ENCODE data around the gene ATP2B2. TPM values are rescaled to one million over a fixed set of nuclear protein-coding genes. Genes with fewer than 3 reads are reported as not detected.

Gene ATP2B2
- polyA plus RNA-seq, 5 donors = 0.03 to 0.24 (median 0.13) TPM; not detected in 1

DNA sequence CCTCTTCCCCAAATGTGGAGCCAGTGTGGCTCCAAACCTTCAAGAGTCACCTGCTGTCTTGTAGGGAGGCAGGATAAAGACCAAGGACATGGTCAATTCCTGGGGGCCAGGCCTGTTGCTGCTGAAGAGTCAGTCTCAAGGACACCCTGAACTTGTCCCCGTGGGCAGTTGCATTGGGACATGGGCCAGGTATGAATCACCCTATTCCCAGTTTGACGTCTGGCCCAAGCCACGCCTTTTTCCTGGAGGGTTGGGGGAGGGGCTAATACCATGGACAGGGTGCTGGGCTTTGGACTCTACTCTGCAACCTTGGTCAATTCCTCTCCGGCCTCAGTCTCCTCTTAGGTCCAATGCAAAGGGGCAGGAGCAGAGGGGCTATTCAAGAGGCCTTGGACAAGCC lies 10.4 kb downstream of the ATP2B2 start:
- no peak for DNase-seq

DNA sequence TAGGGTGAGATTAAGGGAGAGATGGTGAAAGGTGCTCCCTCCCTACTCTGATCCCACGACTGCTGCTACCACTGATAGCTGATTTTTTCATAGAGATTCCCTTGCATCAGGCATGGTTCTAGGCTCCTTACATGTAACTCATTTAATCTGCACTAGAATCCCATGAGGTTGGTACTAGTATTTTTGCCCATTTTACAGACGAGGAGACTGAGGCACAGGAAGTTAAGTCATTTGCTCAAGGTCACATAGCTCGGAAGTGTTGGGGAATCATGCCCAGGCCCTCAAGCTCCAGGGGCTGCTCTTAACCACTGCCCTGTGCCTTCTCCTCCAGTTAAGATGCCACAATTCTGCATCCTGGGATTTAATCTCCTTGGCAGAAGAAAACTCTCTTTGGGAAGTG lies 11.2 kb downstream of the ATP2B2 start:
- DNase-seq = no peak

DNA sequence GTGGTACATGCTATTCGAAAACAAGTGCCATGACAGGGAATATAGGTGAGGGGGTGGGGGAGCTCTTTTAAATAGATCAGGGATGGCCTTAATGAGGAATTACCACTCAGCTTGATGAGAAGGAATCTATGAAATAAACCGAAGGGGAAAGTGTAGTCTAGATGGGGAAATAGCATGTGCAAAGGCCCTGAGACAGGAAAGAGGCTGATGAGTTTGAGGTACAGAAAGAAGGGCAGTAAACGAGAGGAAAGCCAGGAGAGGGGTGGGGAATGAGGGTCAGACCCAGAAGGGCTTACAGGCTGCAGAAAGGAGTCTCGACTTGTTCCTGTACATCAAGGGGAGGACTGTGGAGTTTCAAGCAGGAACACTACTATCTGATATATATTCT lies 12.2 kb downstream of the ATP2B2 start:
- DNase-seq = no peak

DNA sequence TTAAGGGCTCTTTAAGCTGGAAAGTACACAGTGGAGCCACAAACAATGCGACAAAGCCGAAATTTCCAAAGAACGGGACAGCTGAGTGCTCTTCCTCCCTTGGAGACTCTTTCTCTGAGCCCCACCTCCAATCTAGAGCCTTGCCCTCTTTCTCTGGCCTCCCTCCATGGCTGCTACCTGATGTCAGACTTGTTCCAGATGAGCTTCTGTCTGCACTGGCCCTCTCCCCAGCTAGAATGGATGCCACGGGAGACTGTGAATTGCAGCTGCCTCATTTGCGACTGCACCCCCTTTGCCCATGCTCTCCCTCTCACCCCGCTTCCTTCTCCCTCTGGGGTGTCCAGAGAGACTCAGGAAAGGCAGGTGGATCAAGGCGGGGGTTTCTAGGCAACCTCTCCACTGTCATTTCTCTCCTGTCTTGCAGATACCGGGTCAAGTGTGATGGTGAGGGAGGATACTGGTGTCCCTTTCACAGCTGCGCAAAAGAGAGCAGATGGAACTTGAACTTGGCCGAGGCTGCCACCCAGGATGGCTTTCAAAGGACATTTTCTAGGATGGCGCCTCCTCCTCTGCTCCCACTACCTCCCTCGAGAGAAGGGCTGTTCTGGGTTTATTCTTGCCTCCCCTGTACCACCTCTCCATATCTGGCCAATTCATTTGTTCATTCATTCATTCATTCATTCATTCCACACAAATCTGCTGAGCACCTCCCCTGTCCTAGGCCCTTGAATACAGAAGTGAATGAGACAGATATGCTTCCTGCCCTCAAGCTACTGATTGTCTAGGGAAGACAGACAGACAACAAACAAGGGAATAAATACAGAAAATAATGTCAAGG lies 12.8 kb downstream of the ATP2B2 start:
- no peak for DNase-seq

DNA sequence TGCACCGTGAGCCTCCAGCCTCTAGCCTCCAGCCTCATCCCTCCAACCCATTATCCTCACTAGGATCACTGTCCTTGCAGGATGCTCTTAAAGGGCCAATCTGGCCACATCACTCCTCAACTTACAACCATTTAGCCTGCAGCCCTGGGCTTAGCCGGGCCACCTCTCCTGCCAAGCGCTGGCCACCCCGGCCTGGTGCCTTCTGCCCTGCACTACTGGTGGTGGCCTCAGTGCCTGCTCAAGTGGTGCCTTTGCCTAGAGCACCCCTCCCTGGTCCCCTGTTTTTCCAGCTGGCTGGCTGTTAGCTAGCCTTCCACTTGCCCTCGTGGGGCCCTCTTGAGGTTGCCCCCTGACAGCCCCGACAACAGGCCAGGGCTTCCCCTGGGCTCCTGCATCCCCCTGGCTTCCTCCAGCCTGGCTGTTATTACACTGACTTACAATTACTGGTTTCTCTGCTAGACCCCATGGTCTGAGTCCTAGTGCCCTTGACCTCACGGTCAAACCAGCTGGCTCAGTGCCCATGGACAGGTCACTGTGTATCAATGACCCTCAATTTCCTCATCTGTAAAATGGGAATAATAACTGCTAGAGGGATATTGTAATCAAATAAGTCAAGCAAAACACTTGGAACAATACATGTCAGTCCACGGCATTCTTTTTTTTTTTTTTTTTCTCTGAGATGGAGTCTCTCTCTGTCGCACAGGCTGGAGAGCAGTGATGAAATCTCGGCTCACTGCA lies 15.5 kb downstream of the ATP2B2 start:
- no peak for DNase-seq

DNA sequence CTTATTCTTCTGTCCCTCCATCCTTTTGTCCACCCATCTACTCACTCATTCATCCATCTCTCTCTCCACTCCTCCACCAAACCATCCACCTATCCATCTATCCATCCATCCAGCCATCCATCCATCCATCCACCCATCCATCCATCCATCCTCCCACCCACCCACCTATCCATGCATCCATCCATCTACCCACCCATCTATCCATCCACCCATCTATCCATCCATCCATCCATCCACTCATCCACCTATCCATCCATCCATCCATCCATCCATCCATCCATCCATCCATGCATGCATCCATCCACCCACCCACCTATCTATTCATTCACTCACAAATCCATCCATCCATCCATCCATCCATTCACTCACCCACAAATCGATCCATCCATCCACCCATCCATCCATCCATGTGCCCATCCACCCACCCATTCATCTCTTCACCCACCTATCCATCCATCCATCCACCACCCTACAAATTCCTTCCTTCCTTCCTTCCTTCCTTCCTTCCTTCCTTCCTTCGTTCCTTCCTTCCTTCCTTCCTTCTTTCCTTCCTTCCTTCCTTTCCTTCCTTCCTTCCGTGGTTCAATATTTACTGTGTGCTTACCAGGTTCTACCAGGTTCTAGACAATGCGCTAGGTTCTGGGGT lies 17.3 kb downstream of the ATP2B2 start:
- no peak for DNase-seq

DNA sequence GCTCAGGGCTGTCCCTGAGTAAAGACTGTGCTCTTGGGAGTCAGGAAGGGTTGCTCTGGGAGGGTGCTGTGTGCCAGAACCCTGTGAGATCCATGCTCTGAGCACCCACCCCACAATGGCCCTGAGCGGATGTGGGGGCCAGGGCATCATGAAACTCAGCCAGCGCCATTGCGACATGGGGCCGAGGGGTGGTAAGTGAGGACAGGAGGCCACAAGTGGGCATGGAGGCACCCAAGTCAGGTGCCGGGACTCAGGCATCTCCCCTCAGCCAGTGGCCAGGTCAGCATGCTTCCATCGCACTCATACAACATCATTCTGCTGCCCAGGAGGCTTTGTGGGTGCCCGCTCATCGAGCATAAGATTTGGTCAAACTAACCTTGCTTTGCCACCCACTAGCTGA lies 19.6 kb downstream of the ATP2B2 start:
- DNase-seq = no peak

DNA sequence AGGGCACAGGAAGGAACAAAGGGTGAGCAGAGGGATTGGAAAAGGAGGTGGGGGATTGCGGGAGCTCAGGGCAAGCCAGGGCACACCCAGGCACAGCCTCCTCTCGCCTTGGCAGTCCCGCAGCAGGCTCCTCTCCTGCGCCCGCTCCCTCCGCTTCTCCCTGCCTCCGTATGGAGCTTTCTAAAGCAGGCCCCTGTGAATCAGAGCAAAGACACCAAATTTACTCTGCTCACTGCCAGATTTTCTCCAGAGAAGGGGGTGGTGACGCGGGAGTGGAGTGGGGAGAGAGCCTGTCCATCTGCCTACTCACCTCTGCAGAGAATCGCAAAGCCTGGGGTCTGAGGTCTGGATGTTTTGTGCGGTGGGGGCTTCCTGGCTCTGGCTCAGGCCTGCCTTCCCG lies 20.0 kb downstream of the ATP2B2 start:
- DNase-seq = no peak

DNA sequence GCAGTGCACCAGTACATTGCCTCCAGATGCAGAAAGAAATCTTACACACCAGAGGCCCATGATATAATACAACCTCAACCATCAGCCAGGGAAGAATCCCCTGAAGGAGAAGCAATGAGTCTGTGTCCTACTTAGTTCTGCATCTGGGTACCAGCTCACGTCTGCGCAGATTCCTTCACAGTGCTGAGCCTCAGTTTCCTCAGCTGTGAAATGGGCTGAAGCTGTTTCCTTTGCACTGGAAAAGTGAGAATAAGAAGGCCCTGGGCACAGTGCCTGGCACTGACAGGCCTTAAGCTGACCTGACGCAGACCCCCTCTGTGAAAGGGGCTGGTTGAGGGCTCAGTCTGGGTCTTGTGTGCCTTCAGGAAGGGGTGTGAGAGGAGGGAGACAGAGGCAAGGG lies 20.7 kb downstream of the ATP2B2 start:
- DNase-seq = no peak

DNA sequence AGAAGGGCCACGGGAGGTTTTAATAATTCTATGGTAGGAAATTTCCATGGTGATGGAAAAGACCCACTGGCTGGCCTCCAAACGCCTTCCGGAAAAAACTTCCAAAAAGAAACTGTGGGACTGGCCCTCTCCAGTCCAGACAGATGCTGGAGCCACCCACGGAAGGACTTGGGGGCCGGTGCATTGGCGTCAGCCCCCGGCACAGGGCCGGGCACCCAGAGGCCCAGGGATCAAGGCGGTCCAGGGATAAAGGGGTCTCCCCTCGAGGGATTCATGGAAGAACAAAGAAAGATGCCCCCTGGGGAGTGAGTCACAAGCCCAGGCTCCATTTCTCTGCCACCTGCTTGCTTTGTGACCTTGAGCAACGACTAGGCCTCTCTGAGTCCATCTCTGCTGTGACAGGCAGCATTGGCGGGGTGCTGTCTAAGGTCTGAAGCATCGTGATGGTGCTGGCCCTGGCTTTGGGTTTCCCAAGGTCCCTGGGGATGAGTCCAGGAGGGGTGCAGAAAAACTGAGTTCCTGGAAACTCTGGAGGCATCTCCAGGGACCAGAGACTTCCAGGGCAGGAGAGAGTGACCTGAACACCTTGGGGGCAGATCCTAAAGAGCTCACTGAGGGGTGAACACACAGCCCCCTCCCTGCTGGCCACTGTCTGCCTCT lies 21.6 kb downstream of the ATP2B2 start:
- no peak for DNase-seq

DNA sequence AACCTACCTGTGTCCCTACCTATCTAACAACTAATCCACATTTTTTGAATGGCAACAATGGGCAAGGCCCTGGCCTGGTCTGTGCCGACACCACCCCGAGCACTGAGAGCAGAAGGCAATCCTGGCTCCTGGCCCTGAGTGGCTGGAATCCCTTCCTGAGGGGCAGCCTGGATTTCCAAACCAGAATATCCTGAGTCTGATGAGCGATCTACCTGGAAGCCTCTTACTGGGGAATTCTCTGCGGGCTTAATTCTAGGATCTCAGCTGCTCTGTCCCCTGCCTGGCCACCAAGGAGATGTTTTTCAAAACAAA lies 22.1 kb downstream of the ATP2B2 start:
- no peak for DNase-seq

DNA sequence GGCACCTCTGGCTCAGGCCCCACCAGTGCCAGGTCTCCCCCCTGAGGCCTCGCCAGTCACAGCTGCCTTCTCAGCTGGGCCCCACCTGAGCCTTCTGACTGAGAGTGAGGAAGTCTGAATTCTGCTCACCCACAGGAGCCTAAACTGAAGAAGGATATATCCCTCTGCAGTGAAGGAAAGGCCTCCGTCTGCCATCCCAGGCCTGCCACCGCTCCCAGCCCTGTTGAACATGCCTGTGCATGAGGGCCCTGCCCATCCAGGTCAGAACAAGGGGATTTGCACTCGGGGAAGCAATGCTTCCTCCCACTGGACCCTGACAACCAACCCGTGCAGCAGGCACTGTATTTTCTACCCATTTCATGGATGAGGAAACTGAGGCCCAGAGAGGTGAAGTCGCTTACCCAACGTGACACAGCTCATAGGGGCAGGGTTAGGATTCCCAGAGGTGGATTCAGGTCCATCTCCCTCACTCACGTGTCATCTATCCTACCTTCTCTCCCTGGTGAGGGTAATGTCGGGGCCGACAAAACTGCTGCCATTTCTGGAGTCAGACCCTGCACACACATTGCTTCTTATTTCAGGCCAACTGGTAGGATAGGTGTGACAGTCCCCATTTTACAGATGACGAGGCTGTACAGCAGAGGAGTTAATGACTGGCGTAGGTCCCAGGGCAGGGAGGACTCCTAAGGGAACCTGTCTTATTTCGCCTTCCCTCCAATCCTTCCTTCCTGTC lies 22.6 kb downstream of the ATP2B2 start:
- no peak for DNase-seq

DNA sequence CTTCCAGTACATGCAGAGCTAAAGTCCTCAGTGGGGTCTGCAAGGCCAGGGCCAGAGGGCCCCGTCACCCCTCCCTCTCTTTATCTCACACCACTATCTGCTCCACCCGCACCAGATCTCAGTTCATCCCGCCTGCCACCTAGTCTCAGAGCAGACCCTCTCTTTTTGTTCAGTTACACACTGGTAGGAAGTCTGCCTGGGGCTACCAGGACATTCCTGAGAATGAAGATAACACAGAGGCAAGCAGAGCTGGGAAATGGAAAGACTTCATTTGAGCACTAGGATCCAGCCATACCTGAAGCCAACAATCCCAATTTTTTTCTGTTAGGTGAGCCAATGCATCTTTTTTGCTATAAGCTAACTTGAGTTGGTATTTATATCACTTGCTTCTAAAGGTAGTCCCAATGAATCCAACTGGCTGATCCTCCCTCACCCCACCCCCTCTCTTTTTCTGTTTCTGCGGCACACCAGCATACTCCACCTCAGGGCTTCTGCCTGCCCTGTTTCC lies 24.5 kb downstream of the ATP2B2 start:
- DNase-seq = no peak

DNA sequence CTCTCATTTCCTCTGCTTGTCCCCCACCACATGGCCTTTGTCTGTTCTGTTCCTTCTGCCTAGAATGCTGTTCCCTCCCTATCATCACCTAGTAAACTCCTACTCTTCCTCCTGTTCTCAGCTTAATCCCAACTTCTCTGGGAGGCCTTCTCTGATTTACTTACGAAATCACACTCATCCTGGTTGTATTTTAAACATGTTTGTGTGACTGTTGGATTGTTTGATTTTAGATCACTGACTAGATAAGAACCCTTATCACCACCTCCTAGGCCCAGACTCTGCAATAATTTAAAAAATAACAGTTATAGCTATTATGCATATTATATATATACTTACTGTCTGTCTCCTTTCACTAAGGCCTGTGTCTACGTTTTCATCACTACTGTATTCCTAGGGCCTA lies 26.1 kb downstream of the ATP2B2 start:
- DNase-seq = no peak

DNA sequence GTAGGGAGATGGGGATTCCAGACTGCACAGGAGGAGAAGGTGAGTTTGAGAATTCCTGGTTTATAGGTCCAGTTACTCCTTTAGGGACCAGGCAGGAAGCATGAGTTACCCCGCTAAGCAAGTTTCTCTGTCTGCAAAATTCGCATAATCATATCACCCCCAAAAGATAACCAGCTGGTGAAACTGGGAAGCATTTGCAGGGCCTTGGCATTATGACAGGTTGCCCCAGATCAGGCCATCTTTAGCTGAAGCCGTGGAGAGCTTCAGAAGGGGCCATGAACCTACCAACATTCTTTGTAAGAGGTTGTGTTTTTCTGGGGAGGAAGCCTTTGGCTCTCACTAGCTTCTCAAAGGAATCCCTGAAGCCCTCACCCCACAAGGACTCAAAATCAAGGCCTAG lies 29.4 kb downstream of the ATP2B2 start:
- DNase-seq = no peak

DNA sequence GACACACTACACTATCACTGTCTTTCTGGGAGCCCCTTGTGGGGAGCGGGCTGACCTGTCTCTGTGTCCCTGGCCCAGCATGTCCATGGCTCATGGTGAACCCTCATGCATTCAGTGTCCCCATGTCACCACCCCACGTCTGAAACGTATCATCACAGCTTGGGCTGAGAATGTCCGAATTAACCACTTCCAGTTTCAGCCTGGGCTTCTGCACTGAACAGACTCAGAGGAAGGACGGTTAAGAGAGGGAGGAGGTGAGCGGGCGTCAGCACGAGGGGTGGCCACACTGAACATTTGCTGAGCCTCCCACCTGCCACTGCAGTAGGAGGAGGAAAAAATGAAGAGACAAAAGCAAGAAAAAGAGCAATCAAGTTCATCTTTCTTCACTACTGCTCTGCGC lies 30.5 kb downstream of the ATP2B2 start:
- DNase-seq = no peak

DNA sequence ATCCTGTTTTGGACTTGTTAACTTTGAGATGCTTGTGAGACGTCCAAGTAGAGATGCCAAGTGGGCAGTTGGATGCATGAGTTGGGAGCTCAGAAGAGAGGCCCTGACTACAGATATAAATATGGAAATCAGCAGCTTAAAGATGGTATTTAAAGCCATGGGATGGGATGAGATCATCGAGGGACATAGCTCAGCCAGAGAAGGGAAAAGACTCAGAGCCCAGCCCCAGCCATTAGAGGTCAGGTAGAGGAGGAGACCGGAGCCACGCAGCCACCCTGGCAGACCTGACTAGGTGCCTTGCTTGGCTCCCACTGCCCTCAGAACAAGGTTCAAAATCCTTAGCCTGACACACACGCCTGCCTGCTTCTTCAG lies 31.1 kb downstream of the ATP2B2 start:
- DNase-seq = no peak

DNA sequence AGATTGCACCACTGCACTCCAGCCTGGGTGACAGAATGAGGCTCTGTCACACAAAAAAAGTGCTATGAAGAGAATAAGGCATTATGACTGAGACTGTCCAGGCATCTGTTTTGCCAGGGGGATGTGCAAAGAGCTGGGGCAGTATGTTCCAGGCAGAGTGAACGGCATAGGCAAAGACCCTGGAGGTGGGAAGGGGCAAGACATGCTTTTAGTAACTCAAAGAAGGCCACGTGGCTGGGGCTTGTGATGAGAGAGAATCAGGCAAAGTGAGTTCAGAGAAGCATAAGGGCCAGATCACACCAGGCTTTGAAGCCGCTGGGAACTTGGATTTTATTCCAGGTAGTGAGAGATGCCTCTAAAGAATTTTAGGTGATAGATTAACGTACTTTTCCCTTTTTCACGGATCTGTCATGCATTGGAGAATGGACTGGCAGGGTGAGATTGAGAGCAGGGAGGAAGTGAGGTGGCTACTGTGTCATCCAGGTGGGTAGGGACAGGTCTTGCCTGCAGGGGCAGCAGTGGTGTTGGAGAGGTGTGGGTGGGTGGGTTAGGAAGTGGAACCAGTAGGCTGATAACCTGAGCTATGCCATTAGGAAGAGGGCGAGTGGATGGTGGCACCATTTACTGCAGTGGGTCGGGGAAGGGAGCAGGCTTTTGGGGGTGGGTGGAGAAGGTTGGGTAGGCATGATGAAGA lies 31.7 kb downstream of the ATP2B2 start:
- DNase-seq = no peak

DNA sequence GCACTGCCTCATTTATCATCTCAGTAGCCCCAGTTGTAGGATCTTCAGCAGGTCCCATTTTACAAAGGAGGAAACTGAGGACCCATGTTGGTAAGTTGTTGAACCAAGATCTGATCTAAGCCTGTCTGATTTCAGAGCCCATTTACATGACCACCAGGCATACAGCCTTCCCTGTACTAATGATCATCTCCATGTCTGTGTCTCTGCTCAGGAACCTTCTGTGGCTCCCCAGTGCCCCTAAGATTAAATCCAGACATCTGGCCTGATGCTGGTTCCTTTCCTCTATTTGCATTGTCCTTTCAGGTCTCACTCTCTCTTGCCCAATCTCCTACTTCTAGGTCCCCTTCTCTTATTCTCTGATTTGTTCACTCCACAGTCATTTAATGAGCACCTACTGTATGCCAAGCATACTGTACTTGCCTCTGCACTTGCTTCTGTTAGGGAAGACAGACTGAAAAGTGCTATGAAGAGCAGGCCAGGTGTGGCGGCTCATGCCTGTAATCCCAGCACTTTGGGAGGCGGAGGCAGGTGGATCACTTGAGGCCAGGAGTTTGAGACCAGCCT lies 32.4 kb downstream of the ATP2B2 start:
- DNase-seq = no peak

DNA sequence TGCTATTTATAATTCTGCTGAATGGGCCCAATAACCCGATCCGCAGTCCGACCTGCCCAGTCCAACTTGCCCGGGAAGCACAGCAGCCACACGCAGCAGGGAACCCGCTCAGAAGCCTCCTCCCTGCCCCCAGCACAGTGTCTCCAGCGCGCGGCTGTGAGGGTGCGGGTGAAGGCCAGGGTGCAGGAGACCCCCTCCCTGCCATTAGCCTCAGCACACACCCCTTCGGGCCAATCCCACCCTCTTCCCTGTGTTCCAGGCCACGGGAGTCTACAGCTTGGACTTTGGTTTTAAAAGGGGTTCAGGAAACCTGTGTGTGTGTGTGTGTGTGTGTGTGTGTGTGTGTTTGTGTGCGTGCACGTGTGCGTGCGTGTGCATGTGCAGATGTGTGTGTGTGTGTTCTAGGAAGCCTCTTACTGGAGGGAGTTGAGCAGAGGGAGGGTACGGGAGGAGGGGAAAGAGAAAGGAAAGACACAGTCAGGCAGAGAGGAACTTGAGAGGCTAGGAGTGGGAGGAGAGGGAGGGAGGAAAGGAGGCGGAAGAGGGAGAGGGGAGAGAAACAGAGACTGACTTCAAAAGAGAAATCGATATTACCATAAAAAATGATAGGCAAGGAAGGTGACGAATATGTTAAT lies 34.2 kb downstream of the ATP2B2 start:
- no peak for DNase-seq
